ENCODE data around the gene CAND1. TPM values are rescaled to one million over a fixed set of nuclear protein-coding genes. Genes with fewer than 3 reads are reported as not detected.

Gene CAND1
- total and polyA plus RNA-seq, 2 of the 8 experiments (the other 6 are each of a cell fraction or from before 2014, with no cell fraction given) = 39.4 to 271 TPM

GRCh38 chr12:67287311-67287710 is 18.2 kb downstream of the CAND1 start:
- Histone ChIP-seq H2BK120ac (replicated peaks; ENCODE audit: low read depth, low read length) (no peak overlapping the region), H3K23ac (ENCODE audit: insufficient read length) (no peak overlapping the region), H3K56ac (replicated peaks; ENCODE audit: insufficient read length, low read depth, low read length) (no peak overlapping the region), H3K9ac (replicated peaks in 1 of 4; ENCODE audit: extremely low read depth in 1 of 4, low read depth in 3 of 4, low read length in 3 of 4) (no peak overlapping the region), H4K20me1 (replicated peaks in 1 of 2; ENCODE audit: control insufficient read depth in 1 of 2, insufficient read depth in 2 of 2, low read length in 2 of 2) (peaks cover 3 to 13% of the 10 kb centered on the region in 2 experiments), H3K4me3 (ENCODE audit: extremely low read depth in 1 of 4, insufficient read depth in 2 of 4, low read depth in 3 of 4, low read length in 4 of 4) (no peak overlapping the region), H2BK15ac (ENCODE audit: low read length) (no peak overlapping the region), H2AFZ (ENCODE audit: low read length) (no peak overlapping the region), H3K27ac (ENCODE audit: low read depth, low read length) (no peak overlapping the region), H3K4me2 (ENCODE audit: insufficient read depth in 1 of 2, low read depth in 2 of 2, low read length in 2 of 2) (no peak overlapping the region), H4K8ac (ENCODE audit: extremely low read depth, insufficient read depth, low read length) (no peak overlapping the region), H3K79me2 (ENCODE audit: control insufficient read depth in 1 of 2, insufficient read depth in 2 of 2, low read length in 2 of 2) (peaks cover 0 to 90% of the 10 kb centered on the region in 2 experiments; a peak in 3 of 4 replicates), H4K5ac (ENCODE audit: insufficient read length, low read depth, low read length) (no peak overlapping the region), H3K79me1 (ENCODE audit: low read depth, low read length) (peaks cover 5% of the 10 kb centered on the region; the same call in 1 of the 2 replicates), H3K18ac (ENCODE audit: extremely low read depth, low read length) (no peak overlapping the region), H2BK12ac (ENCODE audit: low read depth, low read length) (no peak overlapping the region), H2BK20ac (ENCODE audit: low read length) (no peak overlapping the region), H3K14ac (ENCODE audit: insufficient read length) (no peak overlapping the region), H3K27me3 (replicated peaks in 1 of 4; ENCODE audit: control insufficient read depth in 3 of 4, extremely low read depth in 1 of 4, insufficient read depth in 3 of 4, low read length in 3 of 4) (no peaks in the 10 kb centered on the region), H3K23me2 (ENCODE audit: low read depth, low read length) (no peaks in the 10 kb centered on the region), H3K4ac (replicated peaks; ENCODE audit: insufficient read length, low read depth, low read length) (no peak overlapping the region), H3K9me3 (ENCODE audit: insufficient read depth in 2 of 2, low read depth in 1 of 2, low read length in 1 of 2) (no peaks in the 10 kb centered on the region), H2AK5ac (ENCODE audit: low read depth, low read length) (no peak overlapping the region), H3K4me1 (replicated peaks in 1 of 4; ENCODE audit: control insufficient read depth in 3 of 4, insufficient read depth in 4 of 4, low read length in 3 of 4) (no peaks in the 10 kb centered on the region), H4K91ac (replicated peaks; ENCODE audit: insufficient read length, low read length) (no peak overlapping the region), H3K36me3 (ENCODE audit: control insufficient read depth in 2 of 4, insufficient read depth in 4 of 4, low read length in 3 of 4) (peaks cover 0 to 30% (median 5%) of the 10 kb centered on the region in 4 experiments; a peak in 2 of 8 replicates), H2BK5ac (ENCODE audit: low read depth, low read length) (no peak overlapping the region)
- WGBS, 2 experiments (ENCODE audit: extremely low coverage in 1 of 2, insufficient coverage in 1 of 2, insufficient read length in 1 of 2, insufficient replicate concordance in 2 of 2, low coverage in 1 of 2, low lambda C conversion rate in 2 of 2, missing lambda C conversion rate in 1 of 2) = 92% methylated on average over 5 of the region's 5 CpGs; no CpG with 5 or more reads in 1 of the 2 experiments
- POLR2A ChIA-PET (ENCODE audit: partially characterized antibody) = interaction anchor here (1.4 to 2.1 kb wide), 2 partner anchors 18 to 31 kb away, joined by 3 to 14 read pairs; partner anchors contain the start of gene CAND1
- FAIRE-seq = no peak
- DNase-seq (ENCODE audit: low read depth in 1 of 2, low spot score in 2 of 2) = no peak
- CTCF ChIA-PET (ENCODE audit: partially characterized antibody) = no interaction called here
- TF ChIP-seq USF2 (IDR thresholded peaks at IDR 0.05; ENCODE audit: low read length) (no peak), FOSL1 (IDR thresholded peaks at IDR 0.05; ENCODE audit: insufficient read depth, low read depth, low read length) (no peak), EP300 (IDR thresholded peaks at IDR 0.05; ENCODE audit: borderline replicate concordance in 1 of 2, low read depth in 2 of 2, low read length in 2 of 2) (no peak), MAFK (IDR thresholded peaks at IDR 0.05; ENCODE audit: low read depth, low read length) (no peak), RXRA (IDR thresholded peaks at IDR 0.05; ENCODE audit: insufficient read depth, low read depth, low read length) (no peak), CEBPB (IDR thresholded peaks at IDR 0.05; ENCODE audit: low read depth, low read length) (no peak), KDM1A (IDR thresholded peaks at IDR 0.05; ENCODE audit: borderline replicate concordance, low read length) (no peak), SP1 (IDR thresholded peaks at IDR 0.05; ENCODE audit: low read depth, low read length) (no peak), RNF2 (IDR thresholded peaks at IDR 0.05; ENCODE audit: borderline replicate concordance, low read depth, low read length, missing control alignments, poor library complexity, severe bottlenecking) (no peak), BRCA1 (IDR thresholded peaks at IDR 0.05; ENCODE audit: low read depth, low read length) (no peak)
